Coronary artery (tissue), 2 donors: ENCODE measurements around the gene GCNA.

Experiments used
- DNase-seq: peaks from one replicate; pipeline ENCODE4 v3.0.0-alpha.2; 2017; ENCODE audit warnings: low spot score
- H3K27ac ChIP-seq, 2 donors: fragments of 200-600 bp; sonication (generic); one replicate each; pipeline ENCODE4 v1.5.1; 2016 to 2019
- H3K4me3 ChIP-seq: fragments of 200-600 bp; sonication (generic); 2 replicates; pipeline ENCODE4 v1.5.1; 2016; ENCODE audit warnings: mild to moderate bottlenecking, moderate library complexity
- CTCF ChIP-seq: fragments of 200-600 bp; sonication (generic); IDR thresholded peaks from one replicate; pipeline ENCODE4 v1.5.1; 2019; ENCODE audit warnings: antibody characterized with exemption

The GCNA gene

GRCh38 chrX:71615056-71615455, 36.8 kb downstream of the GCNA start:
- TF ChIP-seq CTCF, result no peak

GRCh38 chrX:71615954-71616353, 37.7 kb downstream of the GCNA start:
- no peak overlapping the region for H3K4me3 ChIP-seq
- H3K27ac ChIP-seq, result no peak overlapping the region
- no peak for DNase-seq
- no peak for TF ChIP-seq CTCF

More at GRCh38 chrX:71615056-71615455, 36.8 kb downstream of the GCNA start:
- no peak for DNase-seq
- no peak overlapping the region for H3K27ac ChIP-seq
- no peak overlapping the region for H3K4me3 ChIP-seq

- H3K27ac ChIP-seq, result no peak overlapping the region
- H3K4me3 ChIP-seq, result no peak overlapping the region
- no peak for TF ChIP-seq CTCF
- no peak for DNase-seq
Observed at GRCh38 chrX:71616672-71617529, 38.7 kb downstream of the GCNA start.

GRCh38 chrX:71617742-71618141, 39.5 kb downstream of the GCNA start:
- TF ChIP-seq CTCF, result no peak
- Histone ChIP-seq H3K27ac (no peak overlapping the region), H3K4me3 (no peak overlapping the region)
- DNase-seq, result no peak

- DNase-seq, result no peak
- no peak within 1 kb of the TSS for H3K4me3 ChIP-seq
- H3K27ac ChIP-seq, result no peak within 1 kb of the TSS
- no peak for TF ChIP-seq CTCF
Observed at GRCh38 chrX:71618303-71618721, 40.1 kb downstream of the GCNA start, which contains the start of gene CXCR3. TSS of gene CXCR3 (minus strand) at chrX:71618511. CDS start at chrX:71618449, 62 bp downstream.

- no peak overlapping the region for H3K27ac ChIP-seq
- H3K4me3 ChIP-seq, result no peak overlapping the region
- no peak for DNase-seq
- no peak for TF ChIP-seq CTCF
Observed at GRCh38 chrX:71618787-71619186, 40.5 kb downstream of the GCNA start.

- Histone ChIP-seq H3K27ac (no peak overlapping the region), H3K4me3 (no peak overlapping the region)
- DNase-seq, result no peak
- TF ChIP-seq CTCF, result no peak
Observed at GRCh38 chrX:71619193-71619592, 41.0 kb downstream of the GCNA start.
